GM19023 (cell line): Measurements from ENCODE around the gene ANKRD31.
"Not testable (repeated sequence)": the region's sequence is repeated elsewhere in the genome, so short reads cannot be mapped to it uniquely, and the experiment has no call there.

Source experiments
- ATAC-seq: cut with Tn5 transposase; IDR thresholded peaks from one replicate; pipeline ENCODE4 v1.9.1; 2021; ENCODE audit warnings: mild to moderate bottlenecking, moderate library complexity; ENCODE audit not compliant: unreplicated experiment

ANKRD31 gene, protein sequence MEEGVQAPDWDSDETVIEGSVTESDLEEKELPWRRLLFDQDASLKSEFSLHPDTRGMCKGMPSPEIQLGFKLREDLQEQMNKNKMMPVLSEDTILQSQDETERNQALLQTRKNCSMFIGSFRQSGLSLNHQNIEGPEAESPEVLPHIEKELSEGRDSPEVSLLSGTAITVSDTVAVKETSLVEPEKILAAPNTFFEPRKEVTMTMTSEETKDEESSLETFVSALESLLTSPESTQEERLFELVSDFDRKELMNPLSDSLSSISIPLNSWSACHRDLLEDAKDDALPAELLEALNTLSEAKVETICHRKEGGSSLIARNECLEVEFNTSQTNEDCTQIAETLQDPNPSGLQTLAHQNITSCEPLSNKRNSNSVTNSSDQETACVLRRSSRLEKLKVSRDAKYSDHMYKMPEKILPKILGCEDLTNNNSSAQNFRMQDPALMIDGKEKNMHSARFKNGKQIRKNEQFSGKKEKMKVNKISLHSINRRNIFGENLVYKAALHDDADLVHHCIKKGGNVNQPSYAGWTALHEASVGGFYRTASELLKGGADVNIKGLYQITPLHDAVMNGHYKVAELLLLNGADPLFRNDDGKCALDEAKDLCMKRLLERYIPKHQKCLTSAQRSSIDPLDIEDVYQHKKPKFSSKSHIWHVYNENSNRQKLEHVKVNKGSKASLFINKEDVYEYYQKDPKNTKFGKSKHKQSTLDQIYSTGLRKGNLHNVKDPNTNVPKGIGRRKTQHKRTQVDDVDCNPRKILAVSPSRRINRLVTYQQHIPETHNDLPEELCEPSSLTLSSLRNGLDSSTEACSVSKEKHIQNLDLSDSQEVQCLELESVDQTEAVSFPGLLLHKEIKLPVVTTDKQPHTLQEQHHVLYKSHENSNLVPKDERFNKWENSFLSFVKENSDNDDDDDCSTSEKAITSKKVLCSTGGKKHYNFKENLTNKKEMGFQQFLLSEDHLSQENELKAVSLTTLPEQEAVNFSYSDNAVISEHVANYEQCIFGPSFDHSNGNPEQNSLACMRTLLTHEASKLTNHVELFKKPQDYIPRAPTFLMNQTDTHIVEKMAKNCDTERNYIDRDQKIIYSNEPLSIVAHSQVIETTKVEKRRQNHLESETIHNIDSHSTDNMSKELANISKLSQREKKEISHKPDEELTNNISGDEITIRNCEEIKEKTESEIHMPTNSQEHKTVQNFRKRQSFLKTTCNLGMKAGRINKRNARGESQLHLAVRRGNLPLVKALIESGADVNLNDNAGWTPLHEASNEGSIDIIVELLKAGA (N-terminal part only)

DNA sequence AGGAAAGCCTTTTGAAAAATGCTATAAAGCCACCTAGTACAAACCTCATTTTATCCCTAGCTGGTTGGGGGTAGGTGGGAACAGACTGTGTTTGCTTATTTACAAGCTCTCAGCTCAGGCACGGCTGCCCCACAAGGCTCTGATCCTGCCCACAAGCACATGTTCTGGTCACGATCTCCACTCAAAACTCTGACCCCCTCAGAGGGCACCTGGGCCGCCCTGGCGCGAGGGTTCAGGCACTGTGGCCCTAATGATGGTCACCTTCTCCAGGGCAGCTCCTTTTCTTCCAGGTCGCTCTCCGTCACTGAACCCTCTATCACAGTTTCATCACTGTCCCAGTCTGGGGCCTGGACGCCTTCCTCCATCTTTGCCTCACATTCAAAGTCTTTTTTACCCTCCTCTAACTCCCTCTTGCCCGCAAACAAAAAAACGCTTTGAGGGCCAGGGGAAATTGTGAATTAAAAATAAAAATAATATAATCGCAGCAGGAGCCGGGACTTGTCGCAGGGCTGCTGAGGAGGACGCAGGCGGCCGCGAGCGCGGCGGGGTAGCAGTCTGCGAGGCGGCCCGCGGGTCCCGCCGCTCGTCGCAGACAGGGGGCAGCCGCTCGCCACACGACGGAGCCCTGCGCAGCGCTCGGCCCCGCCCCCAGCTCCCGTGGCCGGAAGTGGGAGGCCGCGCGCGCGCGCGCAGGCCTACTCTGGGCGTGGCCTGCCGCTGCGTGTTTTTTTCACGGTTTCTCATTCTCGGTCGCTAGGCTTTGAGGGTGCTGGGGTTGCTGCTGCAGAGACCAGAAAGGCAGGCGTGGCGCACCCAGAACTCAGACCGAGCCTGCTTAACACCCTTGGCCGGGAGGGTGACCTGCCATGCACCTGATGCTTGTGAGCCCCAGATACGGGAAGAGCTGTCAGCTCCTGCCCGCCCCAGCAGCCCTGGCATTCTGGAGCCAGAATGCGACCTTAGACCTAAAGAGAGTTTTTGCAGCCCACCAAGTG, at the start of gene ANKRD31:
ANKRD31 (minus strand) TSS at position 557 of the 995 bp plus-strand sequence; CDS start at position 365, 192 bp downstream.
- ATAC-seq: peak; percentile 97

DNA sequence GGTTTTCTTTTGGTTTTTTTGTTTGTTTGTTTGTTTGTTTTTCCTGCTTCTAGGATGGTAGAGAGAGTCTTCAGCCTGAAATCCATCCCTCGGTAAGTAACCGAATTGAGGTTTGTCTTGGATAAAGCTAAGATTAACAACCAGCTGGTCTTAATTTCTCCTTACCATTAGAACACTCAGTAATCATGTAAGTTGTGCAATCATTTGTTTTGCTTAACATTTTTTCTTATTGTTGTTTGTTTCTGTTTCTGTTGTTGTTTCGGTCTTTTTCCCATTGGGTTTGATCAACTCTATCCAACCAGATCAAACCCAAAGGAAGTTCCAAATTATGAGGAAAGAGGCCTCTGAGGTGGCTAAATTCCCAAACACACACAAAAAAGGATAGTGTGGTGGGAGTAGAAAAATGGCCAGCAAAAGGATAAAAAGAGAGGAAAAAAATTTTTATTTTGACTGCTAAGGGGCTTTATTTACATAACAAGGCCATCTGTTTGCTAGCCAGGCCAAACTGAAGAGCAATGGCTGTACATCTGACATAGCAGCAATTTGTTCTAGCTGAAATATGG, 49.6 kb upstream of the ANKRD31 start:
- no peak for ATAC-seq

DNA sequence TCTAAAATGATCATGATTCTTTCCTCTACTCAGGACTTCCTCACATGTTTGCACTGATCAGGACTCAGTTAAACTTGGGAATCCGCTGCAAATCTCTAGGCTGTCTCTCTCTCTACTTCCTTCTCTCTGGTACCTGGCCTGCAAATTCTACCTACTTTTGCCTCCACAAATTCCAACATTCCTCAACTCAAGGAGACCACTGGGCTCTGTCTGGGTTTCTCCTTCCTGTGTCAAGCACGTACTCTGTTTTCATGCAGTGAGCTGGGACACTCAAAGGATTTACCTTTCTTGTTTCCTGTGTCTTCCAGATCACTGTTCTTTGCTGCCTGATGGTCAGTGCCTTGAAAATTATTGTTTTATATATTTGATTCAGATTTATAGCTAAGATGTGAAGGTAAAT, 45.9 kb upstream of the ANKRD31 start:
- ATAC-seq: no peak

DNA sequence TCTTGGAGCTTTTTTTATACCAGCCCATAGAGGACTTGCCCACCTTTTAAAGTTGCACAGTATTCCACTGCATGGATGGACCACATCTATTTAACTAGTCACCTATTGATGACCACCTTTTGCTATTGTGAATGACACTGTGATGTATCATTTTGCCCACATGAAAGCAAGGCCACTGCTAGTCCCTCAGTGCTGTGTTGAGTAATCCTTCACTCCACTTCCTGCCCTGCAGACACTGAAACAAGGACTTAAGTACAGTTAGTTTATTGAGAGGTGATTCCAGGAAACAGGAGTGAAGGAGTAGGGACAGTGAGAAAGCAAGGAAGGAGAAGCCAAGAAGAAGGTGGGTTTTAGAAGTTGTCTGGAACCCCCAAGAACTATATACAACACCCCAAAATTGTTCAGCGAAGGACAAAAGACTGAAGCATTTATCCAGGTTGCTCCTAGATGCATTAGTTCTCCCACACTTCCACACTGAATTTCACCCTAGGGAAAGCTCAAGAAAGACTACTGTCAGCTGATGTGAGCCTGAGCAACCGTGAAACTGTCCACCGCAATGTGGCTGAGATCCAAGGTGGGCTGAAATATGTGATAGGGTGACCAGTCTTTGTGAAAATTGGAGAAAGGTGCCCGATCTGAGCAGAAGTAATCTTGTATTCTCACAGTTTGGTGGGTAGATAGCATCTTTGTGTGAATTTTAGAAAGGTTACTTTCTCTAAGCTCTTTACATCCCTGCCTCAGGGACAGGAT, 45.2 kb upstream of the ANKRD31 start:
- ATAC-seq: no peak

DNA sequence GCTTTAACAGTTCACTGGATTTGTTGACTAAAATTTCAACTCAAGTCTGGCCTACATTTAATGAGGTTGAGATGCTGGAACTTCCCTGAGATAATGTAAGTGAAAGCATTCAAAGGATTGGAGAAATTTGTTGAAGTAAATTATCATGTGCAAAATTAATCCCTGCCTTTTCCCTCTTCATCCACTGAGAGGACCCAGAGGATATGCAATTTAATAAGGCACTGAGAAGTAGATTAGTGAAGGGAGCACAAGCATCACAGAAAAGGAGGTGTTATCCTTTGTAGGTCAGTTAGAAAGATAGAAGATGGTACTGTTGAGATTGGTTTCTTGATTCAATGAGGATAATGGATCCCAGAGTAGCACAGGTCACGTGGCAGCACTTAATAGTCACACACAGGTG, 42.6 kb upstream of the ANKRD31 start:
- ATAC-seq: no peak

DNA sequence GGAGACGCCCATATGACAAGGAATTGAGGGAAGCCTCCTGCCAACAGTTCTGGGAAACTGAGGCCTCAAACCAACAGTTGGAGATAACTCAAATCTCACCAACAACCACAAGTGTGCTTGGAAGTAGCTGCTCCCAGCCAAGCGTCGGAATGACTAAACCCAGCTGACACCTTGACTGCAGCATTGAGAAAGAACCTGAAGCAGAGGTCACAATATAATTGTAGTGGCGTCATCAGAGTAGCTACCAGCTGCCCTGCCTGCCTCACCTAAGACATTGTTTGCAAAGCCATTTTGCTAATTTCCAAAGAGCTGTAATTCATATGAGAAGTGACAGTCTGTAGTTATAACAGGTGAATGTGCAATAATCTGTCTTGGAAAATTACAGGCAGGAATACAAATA, 40.8 kb upstream of the ANKRD31 start:
- no peak for ATAC-seq

DNA sequence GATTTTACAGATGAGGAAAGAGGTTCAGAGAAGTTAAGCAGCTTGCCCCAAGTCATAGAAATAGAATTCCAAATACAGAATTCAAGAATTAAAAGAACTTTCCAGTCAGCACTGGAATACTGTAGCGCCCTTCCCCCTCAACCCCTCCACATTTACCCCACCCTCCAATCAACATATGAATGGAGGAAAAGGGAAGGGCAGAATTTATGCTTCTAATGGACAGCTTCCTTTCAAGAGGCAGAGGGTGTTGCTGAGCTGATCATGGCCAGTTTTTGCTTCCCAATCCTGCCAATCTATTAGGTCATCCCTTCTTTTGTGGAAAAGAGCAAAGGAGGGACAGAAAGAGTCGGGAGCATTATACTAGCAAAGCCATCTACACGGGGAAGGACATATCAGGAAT, 39.1 kb upstream of the ANKRD31 start:
- ATAC-seq: no peak

DNA sequence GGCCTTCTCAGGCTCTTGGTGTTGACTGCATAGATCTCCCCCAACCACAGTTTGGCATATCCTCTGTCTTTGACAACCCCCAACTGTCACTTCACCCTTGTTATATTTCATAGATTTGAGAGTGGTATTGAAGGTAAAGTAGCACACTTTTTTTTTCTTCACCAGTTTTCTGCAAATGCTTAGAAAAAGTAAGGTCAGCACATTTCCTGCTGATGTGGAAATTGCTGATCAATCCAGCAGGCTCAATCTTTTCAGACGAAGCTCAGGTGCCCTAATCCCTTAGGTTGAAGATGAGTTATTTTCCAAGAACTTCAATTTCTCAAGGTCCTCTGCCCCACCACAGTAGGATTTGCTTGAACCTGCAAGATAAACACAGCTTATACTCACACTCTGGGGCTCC, 38.5 kb upstream of the ANKRD31 start:
- ATAC-seq: no peak

DNA sequence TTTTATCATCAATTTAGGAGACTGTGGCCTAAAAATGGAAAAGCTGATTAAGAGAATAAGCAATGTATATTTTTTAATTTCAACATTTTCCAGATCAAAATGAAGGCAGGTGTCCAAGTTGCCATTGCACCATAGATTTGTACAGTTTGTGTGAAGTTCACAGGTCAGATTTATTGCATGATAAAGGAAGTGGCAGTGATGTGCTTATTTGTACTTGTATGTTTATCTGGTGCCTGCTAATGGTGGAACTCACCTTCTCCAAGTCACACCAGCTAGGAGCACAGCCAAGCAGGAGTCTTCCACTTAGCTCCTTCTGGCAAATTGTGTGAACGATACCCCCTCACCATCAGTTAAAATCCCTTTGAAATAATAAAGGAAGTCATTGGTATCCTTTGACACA, 37.8 kb upstream of the ANKRD31 start:
- ATAC-seq: no peak

DNA sequence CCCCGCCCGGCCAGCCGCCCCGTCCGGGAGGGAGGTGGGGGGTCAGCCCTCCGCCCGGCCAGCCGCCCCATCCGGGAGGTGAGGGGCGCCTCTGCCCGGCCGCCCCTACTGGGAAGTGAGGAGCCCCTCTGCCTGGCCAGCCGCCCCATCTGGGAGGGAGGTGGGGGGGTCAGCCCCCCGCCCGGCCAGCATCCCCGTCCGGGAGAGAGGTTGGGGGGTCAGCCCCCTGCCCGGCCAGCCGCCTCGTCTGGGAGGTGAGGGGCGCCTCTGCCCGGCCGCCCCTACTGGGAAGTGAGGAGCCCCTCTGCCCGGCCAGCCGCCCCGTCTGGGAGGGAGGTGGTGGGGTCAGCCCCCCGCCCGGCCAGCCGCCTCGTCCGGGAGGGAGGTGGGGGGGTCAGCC, 33.9 kb upstream of the ANKRD31 start:
- ATAC-seq: not testable (repeated sequence)

DNA sequence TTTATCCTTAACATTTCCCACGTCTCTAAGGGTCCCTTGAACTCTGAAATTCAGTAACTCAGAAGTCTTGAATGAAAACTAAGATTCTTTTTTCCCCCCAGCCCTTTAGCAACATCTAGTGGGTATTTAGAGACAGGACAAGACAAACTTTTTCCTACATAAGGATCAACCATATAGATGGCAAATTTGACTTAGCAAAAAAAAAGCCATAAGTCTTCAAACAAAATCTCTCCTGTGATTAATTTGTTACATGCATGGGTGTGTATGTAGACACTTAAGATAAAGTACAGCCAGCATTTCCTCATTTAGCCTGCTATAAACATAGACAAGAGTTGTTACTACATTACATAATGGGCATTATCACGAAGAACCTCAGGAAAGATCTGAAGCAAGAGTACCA, 29.1 kb upstream of the ANKRD31 start:
- no peak for ATAC-seq

DNA sequence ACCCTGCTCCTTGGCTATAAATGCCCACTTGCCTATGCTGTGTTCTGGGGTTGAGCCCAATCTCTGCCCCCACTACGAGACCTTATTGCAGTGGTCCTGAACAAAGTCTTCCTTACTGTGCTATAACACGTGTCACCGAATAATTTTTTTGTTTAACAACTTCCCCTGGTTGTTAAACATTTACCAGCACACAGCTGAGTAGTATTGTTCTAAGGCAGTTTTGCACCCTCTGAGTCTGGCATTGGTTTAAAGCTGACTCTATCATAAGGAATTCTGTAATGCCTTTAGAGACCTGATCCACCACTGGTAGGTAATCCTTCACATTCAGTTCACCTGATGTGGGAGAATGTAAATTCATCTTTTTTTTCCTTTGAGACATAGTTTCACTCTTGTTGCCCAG, 25.6 kb upstream of the ANKRD31 start:
- ATAC-seq: no peak

DNA sequence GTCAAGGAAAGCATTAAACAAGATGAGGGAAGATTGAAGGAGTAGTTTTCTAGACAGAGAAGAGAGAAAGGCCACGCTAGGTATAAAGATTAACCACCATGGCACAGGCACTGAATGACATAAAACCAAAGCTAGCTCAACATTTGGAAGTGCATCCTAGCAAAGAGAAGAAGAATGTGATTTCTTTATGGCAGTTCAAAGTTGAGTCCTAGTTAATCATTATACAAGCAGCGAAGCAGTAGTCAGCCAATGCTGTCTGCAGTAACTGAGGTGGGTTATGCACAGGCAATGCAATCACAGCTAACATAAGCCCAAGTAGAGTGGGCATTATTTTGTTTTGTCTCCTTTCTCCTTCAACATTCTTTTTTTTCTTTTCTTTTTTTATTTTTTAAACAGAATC, 24.0 kb upstream of the ANKRD31 start:
- ATAC-seq: no peak

DNA sequence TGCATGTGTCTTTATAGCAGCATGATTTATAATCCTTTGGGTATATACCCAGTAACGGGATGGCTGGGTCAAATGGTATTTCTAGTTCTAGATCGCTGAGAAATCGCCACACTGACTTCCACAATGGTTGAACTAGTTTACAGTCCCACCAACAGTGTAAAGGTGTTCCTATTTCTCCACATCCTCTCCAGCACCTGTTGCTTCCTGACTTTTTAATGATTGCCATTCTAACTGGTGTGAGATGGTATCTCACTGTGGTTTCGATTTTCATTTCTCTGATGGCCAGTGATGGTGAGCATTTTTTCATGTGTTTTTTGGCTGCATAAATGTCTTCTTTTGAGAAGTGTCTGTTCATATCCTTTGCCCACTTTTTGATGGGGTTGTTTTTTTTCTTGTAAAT, 13.8 kb upstream of the ANKRD31 start:
- ATAC-seq: not testable (repeated sequence)

DNA sequence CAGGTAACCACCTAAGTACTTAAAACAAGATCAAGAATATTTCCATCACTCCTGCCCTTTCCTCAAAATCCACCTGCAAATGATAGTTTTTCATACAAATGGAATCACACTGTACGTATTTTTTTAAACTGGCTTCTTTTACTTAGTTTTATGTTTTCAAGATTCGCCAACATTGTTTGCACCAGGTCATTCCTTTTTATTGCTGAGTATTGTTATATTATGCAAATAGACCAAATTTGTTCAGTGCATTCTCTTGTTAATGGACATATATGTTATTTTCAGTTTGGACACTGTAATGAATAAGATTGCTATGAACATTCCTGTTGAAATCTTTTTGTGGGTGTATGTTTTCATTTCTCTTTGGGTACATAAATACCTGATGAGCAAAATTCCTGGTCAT, 8.3 kb upstream of the ANKRD31 start:
- ATAC-seq: no peak

DNA sequence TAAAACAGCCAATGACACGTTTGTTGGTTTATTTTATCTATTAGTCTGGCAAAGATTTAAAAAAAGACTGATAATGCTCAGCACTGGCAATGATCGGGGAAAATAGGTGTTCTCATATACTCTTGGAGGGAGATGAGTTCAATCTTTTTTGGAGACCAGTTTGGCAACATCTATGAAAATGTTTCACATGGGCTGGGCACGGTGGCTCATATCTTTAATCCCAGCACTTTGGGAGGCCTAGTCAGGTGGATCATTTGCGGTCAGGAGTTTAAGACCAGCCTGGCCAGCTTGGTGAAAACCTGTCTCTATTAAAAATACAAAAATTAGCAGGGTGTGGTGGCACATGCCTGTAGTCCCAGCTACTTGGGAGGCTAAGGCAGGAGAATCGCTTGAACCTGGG, 6.8 kb upstream of the ANKRD31 start:
- no peak for ATAC-seq

DNA sequence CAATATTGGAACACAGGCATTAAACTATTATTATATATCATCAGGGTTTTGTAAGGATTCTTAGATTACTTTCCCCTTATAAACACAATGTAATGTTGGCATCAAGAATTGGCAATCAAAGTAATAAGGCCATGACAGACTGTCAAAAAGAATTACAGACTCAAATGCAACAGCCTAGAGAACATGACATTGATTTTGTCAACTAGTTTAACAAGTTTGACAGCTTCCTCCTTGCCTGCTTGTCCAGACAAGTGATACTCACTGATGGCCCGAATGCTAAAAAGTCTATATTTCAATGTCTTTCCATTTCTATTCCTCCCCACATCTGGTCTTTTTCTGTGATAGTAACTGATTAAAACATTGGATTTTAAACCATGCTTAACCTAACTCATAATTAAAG, 6.4 kb upstream of the ANKRD31 start:
- no peak for ATAC-seq

DNA sequence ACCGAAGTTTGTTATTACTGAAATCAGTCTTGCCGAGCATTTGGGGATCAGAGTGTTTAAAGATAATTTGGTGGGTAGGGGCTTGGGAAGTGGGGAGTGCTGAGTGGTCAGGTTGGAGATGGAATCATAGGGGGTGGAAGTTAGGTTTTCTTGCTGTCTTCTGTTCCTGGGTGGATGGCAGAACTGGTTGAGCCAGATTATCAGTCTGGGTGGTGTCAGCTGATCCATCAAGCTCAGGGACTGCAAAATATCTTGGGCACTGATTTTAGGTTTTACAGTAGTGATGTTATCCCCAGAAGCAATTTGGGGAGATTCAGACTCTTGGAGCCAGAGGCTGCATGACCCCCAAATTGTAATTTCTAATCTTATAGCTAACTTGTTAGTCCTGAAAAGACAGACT, 5.4 kb upstream of the ANKRD31 start:
- ATAC-seq: no peak

DNA sequence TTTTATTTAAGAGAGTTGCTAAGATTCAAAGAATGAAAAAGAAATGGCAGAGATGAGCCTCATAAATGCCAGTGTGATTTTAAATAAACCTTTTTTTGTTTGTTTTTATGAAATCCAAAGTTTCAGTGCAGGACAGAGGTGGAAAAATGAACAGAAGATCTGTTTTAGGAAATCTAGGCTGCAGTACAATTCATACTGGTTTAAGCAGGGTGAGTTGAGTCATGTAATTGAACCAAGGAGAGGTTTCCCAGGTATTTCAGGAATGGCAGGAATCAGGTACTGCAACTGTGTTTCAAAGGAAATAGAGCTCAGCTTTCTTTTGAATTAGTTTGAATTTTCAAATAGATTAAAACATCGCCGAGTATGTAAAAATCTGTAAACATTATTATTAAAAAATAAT, 3.0 kb upstream of the ANKRD31 start:
- ATAC-seq: no peak
